Activated naive CD8-positive, alpha-beta T cell treated with anti-CD3 and anti-CD28 coated beads, Interleukin-2, amount 50 U/mL, for 16 hours (primary cell): Measurements from ENCODE around the gene TWIST1.

Experiments used
- DNase-seq: peaks from one replicate; pipeline ENCODE4 v3.0.0-alpha.2; 2020; ENCODE audit warnings: low read depth, low spot score

The TWIST1 gene

DNA sequence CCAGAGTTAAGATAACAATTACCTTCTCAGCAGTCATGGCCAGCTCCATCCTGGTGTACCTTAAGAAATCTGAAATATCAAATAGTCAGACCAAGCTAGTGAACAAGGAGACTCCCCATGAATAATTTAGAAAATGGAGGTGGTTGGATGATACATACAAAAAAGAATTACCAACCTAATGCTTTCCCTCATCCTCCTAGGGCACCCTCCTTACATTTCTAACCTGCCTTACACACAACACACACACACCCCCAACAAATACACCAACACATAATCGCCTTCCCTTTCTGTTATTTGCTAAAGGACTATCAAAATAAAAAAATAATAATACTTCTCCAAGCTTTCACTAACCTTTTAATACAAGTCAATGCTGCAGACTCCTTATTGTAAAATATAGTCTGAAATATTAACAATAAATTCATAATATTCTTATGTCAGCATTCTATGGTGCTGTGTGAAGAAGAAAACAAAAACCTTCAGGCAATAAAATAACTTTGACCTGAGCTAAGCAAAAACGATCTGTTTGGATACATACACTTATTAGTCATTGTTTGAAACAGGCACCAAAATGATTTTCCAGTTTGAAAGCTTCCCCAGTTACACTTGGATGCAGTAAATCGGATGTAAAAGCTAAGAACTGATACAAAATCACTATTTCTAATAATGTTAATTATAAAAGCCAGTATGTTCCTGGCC lies 3.4 kb downstream of the TWIST1 start:
- no peak for DNase-seq

DNA sequence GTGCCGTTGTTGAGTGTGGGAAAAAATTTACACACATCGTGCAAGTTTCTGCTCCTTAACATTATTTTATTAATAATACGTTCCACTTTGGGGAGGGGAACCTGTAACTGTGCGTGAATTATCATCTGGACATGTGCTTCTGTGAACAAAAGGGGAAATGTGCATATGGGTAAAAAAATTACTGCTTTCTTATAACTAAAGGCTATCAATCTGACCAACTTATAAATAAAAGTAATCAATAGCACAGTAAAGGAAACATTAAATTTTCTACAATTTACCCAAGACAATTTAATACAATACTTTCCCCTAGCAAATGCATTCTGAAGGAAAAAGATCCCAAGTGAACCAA lies 4.5 kb downstream of the TWIST1 start:
- DNase-seq = no peak

- DNase-seq = no peak
Measured at GRCh38 chr7:19112274-19113001, 5.0 kb downstream of the TWIST1 start.

GRCh38 chr7:19111474-19112273 lies 5.8 kb downstream of the TWIST1 start:
- no peak for DNase-seq

- DNase-seq = no peak
Measured at GRCh38 chr7:19110776-19111175, 6.7 kb downstream of the TWIST1 start.

GRCh38 chr7:19110026-19110730 lies 7.3 kb downstream of the TWIST1 start:
- no peak for DNase-seq

DNA sequence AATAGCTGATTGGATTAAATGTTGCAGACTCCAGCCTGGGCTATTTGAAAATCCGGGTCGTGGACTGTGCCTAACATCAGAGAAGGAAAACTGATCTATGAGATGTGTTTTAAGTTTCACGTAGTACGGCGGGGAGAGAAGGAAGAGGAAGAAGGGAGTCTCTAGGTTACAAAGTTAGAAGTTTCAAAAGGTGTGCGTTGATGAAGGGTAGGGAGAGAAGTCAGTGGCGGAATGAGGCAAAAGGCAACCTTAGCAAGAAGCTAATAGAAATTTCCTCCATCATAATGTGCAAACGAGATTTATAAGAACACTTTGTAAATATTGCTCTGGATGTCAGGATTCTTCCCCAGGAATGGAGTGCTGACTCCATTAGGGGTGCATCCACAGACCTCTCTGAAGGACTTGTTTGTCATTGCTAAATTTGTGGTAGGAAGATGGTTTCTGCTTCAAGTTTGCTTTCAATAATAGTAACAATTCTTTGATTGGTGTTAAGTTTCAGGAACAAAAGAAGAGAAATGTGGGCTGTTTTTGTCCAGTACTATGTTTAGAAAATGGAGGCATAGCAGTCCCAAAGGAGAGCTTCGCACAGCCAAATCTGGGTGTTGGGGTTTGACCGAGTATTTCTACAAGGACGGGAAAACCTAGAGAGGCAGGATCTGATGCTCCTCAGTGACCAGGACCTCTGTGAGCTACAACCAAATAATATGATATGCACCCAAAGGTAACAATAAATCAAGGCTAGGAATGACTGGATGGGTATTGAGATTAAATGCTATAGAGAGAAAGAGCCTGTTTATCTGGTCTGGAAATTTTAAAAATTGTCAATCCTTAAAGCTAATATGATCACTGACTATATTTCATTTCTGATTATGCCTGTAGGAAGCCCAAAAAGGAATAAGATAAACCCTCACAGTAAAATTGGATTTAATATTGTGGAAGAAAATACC lies 8.2 kb downstream of the TWIST1 start:
- no peak for DNase-seq

DNA sequence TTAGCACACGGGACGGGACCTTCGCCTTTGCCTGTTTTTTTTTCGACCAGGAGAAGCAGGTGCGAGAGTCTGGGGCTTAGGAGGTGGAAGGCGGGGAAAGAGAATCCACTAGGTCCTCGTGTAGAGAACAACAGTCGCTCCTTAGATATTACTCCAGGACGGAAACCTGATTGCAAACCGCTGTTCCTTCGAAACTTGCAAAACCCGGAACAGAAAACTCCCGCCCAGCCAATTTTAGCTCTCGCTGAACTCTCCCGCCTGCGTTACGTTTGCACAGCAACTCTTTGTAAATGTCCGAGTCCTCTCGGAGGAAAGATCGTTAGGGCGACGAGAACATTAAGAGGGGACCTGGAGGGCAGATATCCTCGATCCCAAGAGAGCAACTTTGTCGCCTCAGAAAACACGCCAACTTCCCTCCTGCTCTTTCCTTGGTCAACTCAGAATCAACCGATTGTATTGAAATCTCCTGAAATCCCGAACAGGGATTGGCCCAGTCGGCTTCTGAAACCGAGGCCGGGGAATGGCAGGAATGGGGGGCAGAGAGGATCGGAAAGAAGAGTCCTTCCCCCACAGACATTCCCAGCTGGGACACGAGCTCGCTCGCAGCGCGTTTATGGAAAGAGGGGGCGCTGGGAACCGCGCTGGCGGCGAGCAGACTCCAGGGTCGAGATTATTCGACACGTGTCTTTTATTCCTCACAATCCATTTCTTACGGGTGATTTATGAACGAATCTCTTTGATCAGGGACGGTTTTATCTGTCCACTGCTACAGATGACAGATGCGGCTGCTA lies 9.9 kb downstream of the TWIST1 start:
- no peak for DNase-seq

GRCh38 chr7:19107081-19107355 lies 10.4 kb downstream of the TWIST1 start:
- DNase-seq = no peak

GRCh38 chr7:19106241-19107080 lies 11.0 kb downstream of the TWIST1 start:
- no peak for DNase-seq

GRCh38 chr7:19105546-19105945 lies 11.9 kb downstream of the TWIST1 start:
- DNase-seq = no peak

DNA sequence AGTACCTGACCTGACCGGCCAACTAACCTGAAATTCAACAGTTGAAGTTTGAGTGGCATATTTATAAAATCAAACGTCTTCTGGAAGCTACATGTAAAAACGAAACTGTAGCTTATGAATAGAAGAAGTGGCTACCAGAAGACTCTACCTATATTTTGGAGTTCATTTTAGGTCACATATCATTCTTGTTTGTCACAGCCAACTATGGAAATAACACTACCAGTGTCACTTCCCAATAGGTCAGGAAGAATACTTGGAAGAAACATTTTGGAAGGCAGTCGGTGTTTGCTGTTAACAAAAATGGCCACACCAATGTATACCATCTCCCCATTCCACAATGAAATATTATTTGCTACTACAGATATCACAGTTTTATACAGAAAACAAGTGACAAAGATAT lies 12.6 kb downstream of the TWIST1 start:
- no peak for DNase-seq

DNA sequence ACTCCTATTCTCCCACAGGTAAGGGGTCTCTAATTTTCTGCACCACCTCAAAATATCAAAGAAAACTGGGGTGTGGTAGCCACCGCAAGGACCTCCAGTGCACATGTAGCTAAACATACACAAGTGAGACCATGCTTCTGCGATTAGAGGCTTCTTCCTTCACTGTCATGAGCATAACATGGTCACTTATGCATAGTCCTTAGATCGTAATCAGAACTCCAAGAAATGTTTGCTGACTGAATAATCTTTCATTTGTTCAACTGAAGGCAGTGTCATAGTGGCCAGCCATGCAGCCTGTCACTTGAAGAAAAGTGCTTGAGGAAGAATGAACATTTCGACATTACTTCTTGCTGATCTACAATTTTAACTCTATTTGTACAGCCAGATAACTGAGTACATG lies 14.6 kb downstream of the TWIST1 start:
- DNase-seq = no peak

DNA sequence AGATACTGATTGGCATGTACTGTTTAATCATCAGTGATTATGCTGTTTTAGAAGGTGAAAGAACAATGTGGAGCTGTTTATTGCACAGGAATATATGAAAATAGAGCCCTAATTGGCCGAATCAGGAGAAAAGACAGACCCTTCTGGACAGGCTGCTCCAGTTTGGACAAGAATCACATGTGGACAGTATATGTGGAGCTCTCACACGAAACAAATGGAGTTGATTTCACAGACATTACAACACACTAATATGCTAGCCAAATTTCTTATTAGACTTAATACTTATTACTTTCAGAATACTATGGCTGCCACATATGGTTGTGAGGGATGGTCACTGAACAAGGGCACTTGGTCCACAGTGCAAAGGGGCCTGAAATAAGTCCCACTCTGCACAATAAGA lies 15.5 kb downstream of the TWIST1 start:
- DNase-seq = no peak

GRCh38 chr7:19101472-19101871 lies 16.0 kb downstream of the TWIST1 start:
- DNase-seq = no peak

DNA sequence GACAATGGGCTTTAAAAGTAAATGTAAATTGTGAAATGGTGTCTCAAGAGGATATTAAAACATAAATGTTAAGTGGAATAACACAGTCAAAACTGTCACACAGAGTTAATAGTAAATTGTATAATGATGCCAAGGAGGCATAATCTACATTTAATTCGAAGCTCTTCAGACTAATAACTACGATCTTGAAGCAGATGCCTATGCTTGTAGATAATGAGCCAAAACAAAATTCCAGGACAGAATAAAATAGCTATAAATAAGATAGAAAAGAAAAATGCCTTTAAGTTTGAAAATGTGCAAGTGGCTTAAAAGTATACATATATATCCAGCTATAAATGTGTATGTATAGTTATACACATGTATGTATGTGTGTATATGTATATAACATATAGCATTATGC lies 17.5 kb downstream of the TWIST1 start:
- DNase-seq = no peak

- no peak for DNase-seq
Measured at GRCh38 chr7:19099194-19099593, 18.2 kb downstream of the TWIST1 start.

DNA sequence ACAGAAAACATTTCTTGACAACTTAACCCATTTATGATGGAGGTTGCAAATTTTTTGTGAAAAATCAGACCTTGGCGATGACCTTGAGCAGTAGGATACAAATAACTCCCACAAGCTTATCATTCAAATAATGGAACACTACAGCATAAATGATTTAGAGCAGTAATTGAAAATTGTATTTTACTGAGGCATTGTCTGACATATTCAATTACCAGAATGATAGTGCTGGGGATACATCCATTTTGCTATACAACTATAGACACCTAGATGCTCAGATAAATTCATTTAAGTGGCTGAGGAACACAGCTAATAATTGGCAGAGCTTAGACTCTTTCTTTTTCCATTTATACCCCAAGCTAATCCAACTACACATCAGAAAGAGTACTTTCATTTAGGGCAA lies 18.9 kb downstream of the TWIST1 start:
- no peak for DNase-seq
